GM21367 (cell line): ENCODE data around the gene TPI1.
A peak's percentile ranks its signal among the peaks of the same experiment; 100 is the strongest.
"Not testable (repeated sequence)": the region's sequence is repeated elsewhere in the genome, so short reads cannot be mapped to it uniquely, and the experiment has no call there.

Source experiments
- ATAC-seq: cut with Tn5 transposase; IDR thresholded peaks from one replicate; pipeline ENCODE4 v1.9.1; 2021; ENCODE audit not compliant: unreplicated experiment

The TPI1 gene

GRCh38 chr12:6890789-6891645, 23.7 kb downstream of the TPI1 start:
- ATAC-seq = peak; percentile 88

GRCh38 chr12:6891646-6892001, 24.3 kb downstream of the TPI1 start:
- no peak for ATAC-seq

- ATAC-seq = not testable (repeated sequence)
Measured at GRCh38 chr12:6892683-6893082, 25.4 kb downstream of the TPI1 start.

- no peak for ATAC-seq
Measured at GRCh38 chr12:6894321-6894720, 27.0 kb downstream of the TPI1 start.

GRCh38 chr12:6896846-6897435, 29.6 kb downstream of the TPI1 start:
- no peak for ATAC-seq

GRCh38 chr12:6899427-6899826, 32.1 kb downstream of the TPI1 start:
- ATAC-seq = no peak

GRCh38 chr12:6899837-6900519, 32.6 kb downstream of the TPI1 start:
- no peak for ATAC-seq

GRCh38 chr12:6902448-6902847, 35.1 kb downstream of the TPI1 start:
- no peak for ATAC-seq

GRCh38 chr12:6903722-6904121, 36.4 kb downstream of the TPI1 start:
- no peak for ATAC-seq

- ATAC-seq = peak; percentile 88
Measured at GRCh38 chr12:6904280-6905276, 37.2 kb downstream of the TPI1 start, which contains the start of gene LRRC23. TSS of gene LRRC23 (plus strand) at chr12:6904822. CDS start at chr12:6905634, 812 bp downstream.

GRCh38 chr12:6905414-6906040, 38.2 kb downstream of the TPI1 start:
- ATAC-seq = no peak

GRCh38 chr12:6908141-6908540, 40.8 kb downstream of the TPI1 start:
- not testable (repeated sequence) for ATAC-seq

- ATAC-seq = no peak
Measured at GRCh38 chr12:6909421-6910145, 42.3 kb downstream of the TPI1 start.

- ATAC-seq = no peak
Measured at GRCh38 chr12:6912164-6912935, 45.0 kb downstream of the TPI1 start.

GRCh38 chr12:6914246-6914946, 47.1 kb downstream of the TPI1 start, which contains the start of gene ENO2:
TSS of gene ENO2 (plus strand) at chr12:6914580. CDS start at chr12:6915833, 1,253 bp downstream.
- no peak for ATAC-seq

GRCh38 chr12:6914947-6915788, 47.8 kb downstream of the TPI1 start:
- no peak for ATAC-seq

- no peak for ATAC-seq
Measured at GRCh38 chr12:6915789-6916285, 48.5 kb downstream of the TPI1 start.
